ENCODE data around the gene NKX3-2.
A peak's percentile ranks its signal among the peaks of the same experiment; 100 is the strongest.

NKX3-2 gene

DNA sequence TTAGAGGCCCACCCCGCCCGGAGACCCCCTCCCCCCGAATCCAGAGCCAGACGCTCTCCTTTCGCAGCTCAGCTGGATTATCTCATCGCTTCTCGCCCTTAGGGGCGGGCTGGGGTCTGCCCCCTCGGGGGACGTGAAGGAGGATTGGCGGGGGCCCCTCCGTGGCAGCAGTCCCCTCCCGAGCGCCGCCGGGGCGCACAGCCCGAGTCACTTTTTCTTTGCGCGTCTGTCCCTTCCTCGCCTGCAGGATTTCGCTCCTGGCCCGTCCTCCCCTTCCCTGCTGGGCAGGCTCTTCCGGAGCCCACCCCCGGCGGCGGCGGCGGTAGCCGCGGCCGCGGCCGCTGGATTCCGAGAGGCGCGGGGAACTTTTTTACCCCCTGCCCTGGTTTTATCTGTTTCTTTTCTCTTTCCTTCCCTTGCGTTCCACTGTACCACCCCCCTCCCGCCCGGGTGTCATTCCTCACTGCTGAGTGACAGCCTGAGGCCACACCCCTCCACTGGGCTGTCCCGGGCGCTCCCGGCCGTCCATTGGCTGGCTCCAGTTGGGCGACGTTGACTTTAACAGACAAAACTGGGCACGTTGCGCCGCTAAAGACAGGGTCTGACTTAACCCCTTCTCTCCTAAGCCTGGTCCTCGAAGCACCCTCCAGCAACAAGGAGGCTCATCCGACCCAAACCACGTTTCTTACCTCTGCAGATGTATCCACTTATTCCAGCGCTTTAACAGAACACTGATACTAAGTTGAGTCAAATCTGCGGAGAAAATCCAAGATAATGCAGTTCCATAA, 492 bp upstream of the NKX3-2 start:
- peak; percentile 48 for DNase-seq

DNA sequence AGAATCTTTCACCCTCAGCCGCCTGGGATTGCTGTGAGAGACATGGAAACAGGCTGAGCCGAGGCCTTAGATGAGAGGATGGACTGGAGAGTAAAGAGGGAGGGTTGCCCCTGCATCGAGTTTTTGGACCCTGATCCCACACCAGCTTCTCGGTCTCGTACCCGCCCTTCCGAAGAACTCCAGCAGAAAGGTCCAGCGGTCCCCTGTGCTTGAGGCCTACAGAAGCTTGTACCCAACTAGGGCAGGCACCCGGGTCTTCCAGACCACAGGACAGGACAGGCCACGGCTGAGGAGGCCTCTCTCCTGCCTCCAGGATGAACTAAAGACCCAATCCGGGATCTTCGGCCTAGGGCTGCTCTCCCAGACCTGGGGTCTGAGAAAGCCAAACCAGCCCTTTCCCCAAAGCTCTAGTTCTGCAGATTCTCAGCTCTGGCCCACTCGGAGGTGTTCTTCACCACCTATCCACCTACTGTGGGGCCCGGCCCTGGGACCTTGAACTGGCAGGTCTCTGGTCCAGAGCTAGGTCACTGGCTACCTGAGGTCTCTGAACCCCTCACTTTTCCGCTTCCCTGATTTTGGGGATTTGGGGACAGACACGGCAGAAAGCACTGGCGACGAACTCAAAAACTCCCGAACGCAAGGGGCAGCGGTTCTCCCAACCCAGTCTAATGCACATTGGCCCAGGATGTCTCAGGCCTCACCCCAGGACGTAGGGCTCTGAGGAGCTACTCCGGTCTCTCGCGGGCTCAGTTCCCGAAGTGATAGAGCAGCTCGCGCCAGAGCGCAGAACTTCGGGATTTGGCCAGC, 1.1 kb downstream of the NKX3-2 start:
- DNase-seq, result no peak

DNA sequence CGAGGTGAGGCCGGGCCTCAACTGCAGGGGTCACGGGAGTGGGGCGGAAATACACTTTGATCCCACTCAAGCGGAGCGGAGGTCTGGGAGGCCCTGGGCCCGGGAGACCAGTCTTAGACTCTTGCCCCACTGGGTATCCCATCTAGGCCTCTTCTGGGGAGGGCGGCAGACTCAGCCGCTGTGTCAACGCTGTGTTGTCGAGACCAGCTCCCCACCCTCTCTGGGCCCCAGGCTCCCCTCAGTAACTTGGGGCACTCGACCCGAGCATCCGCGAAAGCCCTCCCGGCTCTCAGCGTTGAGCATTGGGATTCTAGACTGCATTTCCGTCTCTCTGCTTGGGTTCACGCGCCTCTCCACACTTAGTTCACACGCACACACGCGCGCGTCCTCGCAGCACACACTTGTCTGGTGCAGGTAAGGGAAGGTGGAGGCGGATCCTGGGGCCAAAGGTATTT, 1.7 kb downstream of the NKX3-2 start:
- no peak for DNase-seq

DNA sequence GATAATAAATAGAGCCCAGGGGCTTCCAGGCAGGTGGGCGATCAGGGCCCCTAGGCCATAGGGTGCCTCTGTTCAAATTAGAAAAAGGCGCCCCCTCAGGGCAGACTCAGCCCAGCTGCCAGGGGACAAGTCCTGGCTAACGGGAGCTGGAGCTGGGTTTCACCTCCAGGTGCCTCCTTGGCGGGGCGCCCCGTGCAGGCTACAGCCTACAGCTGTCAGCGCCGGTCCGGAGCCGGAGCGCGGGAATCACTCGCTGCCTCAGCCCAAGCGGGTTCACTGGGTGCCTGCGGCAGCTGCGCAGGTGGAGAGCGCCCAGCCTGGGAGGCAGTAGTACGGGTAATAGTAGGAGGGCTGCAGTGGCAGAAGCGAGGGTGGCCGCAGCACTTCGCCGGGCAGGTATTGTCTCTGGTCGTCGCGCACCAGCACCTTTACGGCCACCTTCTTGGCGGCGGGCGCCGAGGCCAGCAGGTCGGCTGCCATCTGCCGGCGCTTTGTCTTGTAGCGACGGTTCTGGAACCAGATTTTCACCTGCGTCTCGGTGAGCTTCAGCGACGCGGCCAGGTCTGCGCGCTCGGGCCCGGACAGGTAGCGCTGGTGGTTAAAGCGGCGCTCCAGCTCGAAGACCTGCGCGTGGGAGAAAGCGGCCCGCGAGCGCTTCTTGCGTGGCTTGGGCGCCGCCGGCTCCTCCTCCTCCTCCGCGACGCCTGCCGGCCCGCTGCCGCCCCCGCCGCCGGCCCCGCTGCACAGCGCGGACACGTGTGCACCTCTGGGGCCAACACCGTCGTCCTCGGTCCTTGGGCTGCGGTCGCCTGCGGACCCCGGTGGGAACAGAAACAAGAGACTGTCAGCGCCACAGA, 2.4 kb downstream of the NKX3-2 start:
- no peak for DNase-seq

DNA sequence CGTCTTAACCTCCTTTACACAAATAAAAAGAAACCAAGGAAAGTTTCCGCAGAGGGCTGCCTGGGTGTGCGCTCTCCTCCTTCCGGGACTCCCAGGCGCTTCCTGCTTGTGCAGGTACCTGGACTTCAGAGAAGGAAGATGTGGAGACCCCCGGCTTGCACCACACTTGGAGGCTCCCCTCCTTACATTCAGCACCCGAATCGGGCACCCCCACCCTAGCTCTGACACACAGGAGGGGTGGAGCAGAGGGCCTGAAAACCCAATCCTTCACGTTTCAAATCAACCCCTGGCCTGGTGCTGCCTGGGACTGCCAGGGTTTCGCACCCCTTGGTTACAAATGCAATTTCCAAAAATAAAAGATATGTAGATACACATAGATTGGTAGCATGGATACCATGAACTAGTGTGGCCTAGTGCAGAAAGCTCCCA, 3.1 kb downstream of the NKX3-2 start:
- no peak for DNase-seq

DNA sequence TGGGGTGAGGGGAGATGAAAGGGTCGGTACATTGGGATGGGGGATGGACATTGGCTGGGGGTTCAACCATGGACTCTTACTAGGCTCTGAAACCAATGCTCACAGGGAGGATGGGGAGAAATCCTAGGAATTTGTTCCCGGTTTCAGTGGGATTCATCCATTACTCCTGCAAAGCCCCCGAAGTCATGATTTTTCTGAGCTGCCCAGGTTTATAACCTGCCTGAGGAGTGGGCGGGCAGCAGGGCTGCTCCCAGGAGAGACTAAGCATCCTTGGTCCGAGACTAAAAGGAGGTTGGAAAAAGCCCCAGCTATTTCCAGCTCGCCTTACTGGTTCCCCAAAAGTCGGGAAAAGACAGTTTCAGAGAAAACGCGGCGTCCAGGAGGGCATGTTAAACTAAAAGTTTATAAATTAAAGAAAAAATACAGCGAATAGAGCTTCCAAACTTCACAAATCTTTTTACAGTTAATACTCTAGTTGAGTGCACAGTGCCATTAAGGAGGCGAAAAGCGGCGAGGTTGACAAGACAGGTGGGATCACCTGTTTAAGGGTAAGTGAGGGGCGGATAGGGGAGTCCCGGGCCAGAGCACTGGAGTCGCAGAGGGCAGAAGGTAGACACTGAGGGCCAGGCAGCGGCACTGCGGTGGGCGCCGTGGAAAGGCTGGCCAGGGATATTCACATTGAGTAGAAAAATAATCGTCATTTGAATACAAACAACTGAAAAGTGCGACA, 3.7 kb downstream of the NKX3-2 start:
- DNase-seq, result no peak

DNA sequence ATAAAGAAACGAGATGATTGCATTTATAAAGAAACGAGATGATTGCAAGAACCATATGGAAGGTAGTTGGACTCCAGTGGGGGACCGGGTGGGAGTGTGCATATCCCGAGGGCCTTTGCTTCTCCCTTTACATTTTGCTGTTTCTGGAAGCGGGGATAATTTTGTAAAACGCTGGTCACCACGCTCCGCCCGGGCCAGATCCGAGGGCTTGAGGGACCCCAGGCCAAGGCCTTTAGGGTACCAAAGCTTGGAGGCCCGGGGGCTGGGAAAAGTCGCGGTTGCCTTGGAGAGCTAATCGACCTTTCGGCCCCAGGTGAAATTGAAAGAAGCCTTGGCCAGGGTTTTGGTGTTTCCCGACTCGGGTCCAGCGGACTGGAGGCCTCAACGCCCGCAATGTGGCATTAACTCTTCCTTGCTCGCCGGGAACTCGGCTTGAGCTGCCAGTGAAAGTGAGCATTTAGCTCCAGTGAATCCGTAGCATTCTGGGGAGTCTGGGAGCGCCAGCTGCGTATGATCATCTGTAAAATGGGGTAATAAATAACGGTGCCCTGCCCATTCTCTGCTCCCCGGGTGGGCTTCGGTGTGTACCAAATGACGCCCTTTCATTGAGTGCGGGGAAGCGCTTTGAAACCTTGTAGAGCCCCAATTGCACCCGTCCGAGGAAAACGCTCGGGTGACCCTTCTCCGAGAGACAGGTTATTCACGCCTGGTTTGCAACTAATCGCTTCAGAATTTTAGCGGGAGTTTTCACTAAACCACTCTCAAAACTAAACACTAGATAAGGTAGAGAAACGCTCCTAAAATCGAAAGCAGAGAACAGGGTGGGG, 4.5 kb downstream of the NKX3-2 start:
- no peak for DNase-seq

DNA sequence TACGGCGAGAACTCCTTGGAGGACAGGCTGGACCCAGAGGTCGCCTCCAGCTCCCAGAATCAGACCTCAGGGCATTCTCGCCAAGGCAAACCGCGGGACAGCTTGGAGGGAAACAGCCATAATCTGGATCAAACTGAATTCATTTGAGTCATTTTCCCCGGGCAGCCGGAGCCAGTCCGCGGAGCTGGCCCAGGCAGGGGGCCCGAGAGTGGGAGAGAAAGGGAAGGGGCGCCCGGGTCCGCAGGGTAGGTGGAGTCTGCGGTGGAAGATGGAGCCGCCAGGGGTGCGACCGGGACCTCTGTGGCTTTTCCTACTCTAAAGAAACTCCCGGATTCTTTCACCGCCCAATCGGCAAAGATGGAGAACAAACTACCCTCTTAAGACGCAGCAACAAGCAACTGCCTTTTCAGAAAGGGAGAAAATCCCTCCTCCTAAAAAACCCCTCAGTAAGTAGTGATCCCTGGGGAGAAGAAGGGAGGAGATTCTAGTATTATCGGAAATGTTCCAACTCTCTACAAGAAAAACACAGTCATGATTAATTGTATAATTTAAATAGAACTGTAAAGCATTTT, 5.2 kb downstream of the NKX3-2 start:
- DNase-seq, result no peak

DNA sequence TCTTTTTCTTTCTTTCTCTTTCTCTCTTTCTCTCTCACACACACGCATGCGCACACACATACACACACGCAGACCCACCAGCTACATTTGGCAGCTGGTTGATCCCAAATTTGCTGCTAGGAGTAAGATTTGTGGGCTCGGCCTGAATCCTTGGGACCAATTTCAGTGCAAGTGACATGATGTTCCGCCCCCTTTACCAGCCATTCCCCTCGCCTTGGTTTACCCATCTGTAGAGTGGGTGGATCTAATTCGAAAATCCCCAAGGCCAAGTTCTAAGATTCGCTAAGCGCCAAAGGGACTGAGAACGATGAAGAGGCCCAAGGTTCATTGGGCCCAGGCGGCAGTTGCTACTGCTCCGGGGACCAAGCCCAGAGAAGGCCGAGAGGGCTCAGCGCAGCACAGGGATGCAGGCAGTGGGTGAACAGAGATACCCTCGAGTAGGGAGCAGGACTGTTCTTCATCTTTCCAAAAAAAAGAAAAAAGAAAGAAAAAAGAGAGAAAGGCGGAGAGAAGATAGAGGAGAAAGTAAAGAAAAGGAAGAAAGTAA, 5.8 kb downstream of the NKX3-2 start:
- DNase-seq, result no peak

DNA sequence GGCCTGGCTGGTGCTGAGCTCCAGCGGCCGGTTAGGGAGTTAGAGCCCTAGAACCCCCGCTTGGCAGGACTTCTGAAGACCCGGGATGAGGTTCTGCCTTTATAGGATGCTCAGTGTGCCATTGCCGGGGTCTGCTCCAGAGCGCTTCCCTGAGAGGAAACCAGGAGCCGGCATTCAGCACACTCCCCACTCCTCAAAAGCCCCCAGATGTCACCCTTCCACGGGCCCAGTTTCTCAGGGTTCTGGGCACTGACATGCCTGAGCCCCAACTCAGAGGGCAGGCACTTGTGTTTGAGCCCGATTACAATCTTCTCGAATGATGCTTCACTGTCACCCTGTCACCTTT, 6.5 kb downstream of the NKX3-2 start:
- DNase-seq, result no peak

DNA sequence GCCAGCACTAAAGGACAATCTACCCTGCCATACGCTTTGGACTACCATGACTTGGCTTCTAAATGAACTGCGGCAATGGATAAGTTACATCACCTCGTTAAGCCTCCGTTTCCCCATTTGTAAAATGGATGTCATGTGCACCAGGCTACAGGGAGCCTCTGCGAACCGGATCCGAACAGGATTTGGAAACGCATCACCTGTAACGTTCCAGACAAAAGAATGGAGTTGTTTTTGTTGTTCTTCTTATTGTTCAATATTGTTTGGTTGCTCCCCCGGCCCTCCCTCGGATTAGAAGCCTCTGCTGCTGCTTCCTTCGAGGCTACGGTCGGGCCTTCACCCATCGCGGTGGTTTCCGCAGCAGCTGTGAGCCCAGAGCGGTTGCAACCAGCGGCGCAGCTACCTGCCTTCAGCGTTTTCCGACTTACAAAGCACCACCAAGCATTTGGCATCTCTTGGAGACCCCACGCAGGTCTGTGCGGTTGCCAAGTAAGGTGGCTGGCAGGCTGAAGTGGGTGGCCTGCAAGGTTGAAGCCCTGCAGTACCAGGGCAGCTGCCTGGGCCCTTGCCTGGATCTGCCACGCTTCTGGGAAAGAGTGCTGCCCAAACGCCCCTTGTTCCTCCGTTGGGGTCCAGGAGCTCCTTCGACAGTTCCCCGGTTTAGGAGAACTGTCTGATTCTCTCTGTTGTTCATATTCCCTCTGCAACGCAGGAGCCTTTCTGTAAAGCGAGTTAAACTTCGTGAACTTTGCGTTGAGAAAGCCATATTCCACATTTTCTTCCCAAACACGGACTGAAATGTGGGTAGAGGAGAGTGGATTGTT, 7.1 kb downstream of the NKX3-2 start:
- no peak for DNase-seq

DNA sequence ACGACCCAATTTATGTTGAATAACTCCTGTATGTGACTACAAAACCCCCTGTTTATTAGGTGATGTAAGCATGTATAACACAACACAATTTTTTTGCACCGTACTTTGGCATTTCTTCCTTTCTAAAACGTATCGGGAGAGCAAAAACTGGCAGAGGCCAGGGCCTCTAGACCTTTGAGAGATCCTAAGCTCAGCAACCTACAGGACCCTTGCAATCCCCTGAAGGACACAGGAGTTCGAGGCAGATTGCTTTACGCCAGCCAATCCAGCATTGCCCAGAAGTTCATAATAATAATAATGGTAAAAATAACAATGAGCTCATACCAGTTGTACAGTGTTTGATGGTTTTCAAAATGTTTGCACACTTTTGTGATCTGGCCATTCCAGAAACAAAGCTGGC, 7.7 kb downstream of the NKX3-2 start:
- no peak for DNase-seq

DNA sequence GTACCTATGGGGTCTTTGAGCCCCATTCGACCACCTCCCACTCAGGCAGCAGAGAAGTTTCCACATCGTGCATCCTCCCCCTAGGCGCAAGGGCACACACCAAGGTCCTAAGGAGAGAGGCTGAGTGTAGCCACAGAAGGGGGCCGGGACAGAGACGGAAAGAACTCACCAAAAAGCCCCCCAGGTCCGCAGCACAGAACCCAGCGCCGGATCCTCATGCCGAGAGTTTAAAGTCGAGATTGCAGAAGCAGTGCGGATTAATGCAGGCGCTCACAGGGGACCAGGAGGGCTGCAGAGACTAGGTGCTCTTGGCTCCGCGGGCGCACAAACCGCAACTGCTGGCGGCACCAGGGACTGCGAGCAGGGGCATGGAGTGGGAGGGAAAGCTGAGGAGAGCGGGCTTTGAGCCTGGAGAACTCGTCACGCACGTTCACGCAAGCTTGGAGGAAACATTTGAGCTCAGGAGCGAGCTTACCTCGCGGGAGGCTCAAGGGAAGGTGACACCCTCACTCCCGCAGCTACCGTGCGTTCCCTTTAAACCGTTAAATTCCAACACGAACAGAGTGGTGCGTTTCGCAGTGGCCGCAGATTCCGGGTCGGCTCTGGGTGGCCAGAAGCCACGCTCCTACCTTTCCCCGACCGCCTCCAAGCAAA, 8.5 kb downstream of the NKX3-2 start:
- no peak for DNase-seq

DNA sequence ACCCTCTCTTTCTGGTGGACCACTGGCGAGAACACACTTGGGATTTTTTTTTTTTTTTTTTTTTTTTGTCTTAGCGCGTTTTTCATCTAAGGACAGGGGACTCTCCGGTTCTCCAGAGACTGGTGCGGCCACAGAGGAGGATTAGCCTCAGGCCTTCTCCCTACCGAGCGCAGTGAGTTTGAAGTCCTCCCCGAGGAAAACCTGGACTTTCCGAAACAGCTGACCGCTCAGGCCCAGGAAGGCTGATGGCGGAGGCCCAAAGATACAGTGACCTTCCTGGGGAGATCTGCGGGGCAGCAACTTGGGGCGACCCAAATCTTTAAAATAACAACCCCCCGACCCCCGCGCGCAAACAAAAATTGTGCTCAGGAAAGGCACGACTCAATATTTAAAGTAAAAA, 9.2 kb downstream of the NKX3-2 start:
- no peak for DNase-seq

DNA sequence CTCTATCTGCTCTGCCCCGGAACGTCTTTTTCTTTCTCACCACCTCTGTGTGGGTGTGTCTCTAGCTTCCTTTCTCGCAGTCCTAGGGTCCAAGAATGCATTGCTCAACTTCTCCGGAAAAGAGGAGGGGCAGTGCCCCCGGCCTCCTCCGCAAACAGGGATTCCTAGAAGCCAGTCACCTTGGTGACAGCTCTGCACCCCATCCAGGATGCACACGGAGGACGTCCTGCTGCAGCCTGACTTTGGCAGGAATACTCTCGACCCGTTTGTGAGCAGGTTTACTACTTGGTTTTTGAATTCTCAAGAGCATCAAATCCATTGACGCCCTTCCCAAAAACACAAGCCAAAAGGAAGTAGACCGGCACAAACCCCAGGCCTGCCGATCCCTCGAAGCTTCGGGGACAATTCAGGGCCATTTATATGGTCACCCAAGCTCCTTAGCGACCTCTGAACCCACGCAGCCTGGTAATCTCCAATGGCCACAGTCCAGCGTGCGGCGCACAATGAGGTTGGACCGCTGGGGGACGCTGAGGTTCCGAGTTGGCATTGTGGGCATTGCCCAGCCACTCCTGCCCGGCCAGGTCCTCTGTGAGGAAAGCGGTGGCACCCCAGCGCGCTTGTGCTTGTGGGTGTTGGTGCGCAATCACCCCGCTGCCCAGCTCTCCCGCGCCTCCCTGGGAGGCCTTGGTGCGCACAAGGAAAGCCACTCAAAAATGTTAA, 9.8 kb downstream of the NKX3-2 start:
- DNase-seq, result no peak

DNA sequence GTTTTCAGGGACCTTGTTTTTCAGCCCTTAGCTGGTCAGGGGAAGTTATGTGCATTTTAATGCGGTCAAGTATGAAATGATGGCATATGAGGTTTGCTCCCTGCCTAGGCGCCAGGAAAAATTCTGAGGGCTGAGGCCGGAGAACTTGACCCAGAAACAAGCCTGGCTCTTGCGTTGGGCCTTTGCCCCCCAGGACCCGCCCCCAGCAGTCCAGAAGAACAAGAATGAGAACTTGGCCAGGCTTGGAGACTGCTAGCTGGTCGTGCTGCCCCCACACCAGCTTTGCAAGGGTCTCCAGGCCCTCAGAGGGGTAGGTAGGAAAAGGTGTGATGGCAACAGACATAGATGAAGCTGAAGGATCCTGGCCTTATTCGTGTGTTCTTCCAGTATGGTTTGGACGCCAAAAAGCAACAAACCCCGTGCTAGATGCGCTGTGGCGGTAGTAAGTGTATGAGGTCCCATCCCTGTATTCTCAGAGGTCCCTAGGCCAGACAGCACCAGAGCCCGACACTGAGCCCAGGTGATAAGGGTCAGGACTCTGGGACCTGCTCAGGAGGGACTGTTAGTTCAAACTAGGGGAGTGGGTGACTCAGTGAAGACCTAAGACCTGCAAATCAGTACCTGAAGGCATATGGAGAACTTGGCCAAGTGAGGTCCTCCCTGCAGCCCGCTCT, 10.5 kb downstream of the NKX3-2 start:
- DNase-seq, result no peak

DNA sequence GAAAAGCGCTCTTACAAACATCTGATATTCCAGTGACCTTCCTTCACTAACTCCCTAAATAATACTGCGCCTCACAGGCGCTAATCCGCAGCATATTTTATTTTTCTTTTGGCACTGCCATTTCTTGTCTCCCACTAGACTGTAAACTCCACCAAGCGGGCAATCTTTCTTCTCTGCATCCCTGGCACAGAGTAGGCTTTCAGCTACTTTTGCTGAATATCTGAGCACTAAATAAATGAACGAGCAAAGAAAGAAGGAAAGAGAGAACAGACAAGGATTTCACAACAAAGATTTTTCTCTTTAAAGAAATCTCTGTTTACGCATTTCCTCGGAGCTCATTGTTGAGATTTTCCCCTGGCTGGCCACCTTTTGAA, 12.7 kb downstream of the NKX3-2 start:
- DNase-seq, result no peak

All from NCI-H1694 treated with DMSO at 0.1 percent for 48 hours (cell line).